Right lobe of liver (tissue), 4 donors: ENCODE results near the gene MTHFD2L.

Source experiments
- POLR2A ChIP-seq: fragments of 450-650 bp; IDR thresholded peaks from one replicate; pipeline ENCODE4 v1.6.1; 2017; ENCODE audit warnings: antibody characterized with exemption, mild to moderate bottlenecking
- TF ChIP-seq, protein P1 (sequence below), 4 donors: fragments of 200-600 bp in 3 of 4; fragments of 450-650 bp in 1 of 4; IDR thresholded peaks; one replicate each; pipeline versions ENCODE4 v1.5.1 to v1.8.0; 2016 to 2022; ENCODE audit warnings: antibody characterized with exemption in 4 of 4, mild to moderate bottlenecking in 2 of 4
- donor health status: DM: no; HTN: no; CAD: no.
- donor health status: DM: no; HTN: no; CAD: no.
- donor health status: DM: no; HTN: yes; CAD: no.

- TF ChIP-seq, protein P1, sequence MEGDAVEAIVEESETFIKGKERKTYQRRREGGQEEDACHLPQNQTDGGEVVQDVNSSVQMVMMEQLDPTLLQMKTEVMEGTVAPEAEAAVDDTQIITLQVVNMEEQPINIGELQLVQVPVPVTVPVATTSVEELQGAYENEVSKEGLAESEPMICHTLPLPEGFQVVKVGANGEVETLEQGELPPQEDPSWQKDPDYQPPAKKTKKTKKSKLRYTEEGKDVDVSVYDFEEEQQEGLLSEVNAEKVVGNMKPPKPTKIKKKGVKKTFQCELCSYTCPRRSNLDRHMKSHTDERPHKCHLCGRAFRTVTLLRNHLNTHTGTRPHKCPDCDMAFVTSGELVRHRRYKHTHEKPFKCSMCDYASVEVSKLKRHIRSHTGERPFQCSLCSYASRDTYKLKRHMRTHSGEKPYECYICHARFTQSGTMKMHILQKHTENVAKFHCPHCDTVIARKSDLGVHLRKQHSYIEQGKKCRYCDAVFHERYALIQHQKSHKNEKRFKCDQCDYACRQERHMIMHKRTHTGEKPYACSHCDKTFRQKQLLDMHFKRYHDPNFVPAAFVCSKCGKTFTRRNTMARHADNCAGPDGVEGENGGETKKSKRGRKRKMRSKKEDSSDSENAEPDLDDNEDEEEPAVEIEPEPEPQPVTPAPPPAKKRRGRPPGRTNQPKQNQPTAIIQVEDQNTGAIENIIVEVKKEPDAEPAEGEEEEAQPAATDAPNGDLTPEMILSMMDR (IDR thresholded peaks at IDR 0.05): no peak
- TF ChIP-seq POLR2A: no peak
These were observed 47.9 kb upstream of the MTHFD2L start for GRCh38 chr4:74109870-74110605.
